GM19328 (cell line): ENCODE results near the gene SHE.

Experiments
- ATAC-seq: cut with Tn5 transposase; IDR thresholded peaks from one replicate; pipeline ENCODE4 v1.9.1; 2021; ENCODE audit warnings: mild to moderate bottlenecking, moderate library complexity; ENCODE audit not compliant: unreplicated experiment

The SHE gene

DNA sequence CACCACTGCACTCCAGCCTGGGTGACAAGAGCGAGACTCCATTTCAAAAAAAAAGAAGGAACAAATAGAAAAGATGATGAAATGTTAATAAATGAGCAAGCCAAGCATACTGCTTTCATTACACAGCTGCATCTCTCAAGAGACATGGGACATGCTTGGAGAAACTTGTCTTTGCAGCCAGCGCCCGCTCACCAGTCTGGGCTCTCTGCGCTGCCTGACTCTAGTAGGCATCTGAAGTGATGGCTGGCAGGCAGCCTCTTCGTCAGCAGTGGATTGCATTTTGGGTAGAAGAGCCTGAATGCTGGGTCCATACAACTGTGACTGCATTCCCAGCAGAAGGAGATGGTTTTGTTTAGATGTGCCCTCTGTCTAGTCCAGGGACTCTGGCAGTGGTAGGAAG, 49.1 kb downstream of the SHE start:
- no peak for ATAC-seq

- ATAC-seq: no peak
Observed at GRCh38 chr1:154448331-154448811, 53.8 kb downstream of the SHE start.

DNA sequence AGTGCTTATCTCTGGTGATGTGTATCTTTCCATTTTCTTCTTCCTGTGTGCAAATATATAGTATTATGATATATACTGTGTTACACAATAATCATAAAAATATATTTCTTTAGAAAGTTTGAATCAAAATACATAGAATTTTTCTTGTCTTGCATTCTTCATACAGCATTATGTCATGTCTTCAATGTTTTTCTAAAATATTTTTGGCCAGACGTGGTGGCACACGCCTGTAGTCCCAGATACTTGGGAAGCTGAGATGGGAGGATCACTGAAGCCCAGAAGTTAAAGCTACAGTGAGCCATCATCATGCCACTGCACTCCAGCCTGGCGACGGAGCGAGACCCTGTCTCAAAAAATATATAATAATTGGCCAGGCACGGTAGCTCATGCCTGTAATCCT, 55.4 kb downstream of the SHE start:
- ATAC-seq: no peak

DNA sequence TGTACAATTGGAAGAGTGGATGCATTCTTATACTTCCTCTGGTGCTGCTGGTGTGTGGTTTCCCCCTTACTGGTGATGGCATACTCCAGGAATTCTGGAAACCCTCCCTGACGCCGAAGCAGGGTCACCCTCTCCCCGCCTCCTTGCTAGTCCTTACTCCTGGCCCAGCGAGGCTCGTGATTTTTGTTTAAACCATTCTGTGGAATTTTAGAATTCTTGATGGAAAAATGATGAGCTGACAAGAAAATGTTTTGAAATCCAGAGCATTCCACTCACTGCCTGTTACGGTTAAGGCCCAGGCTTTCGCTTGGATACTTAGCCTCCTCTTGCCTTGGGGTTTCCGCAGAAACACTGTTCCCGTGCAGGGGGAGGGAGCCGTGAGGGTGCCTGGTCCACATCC, 55.9 kb downstream of the SHE start:
- no peak for ATAC-seq

DNA sequence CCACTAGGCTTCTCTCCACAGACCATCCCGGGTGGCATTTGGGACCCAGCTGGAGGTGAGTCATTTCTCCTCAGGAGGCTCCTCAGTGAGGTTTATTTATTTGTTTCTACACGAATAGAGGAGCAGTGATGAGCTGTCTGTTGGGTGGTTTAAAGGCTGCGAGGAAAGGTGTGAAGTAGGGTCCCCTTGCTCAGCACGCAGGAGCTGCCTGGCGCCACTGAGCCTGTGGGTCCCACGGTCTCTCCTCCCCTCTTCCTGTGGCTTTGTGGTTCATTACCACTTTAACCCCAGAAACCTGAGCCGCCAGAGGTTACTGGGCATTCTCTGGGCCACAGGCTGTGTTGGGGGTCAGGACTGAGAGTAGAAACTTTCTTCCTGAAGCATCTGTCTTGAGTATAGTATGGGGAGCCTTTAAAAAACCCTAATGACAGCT, 57.2 kb downstream of the SHE start:
- no peak for ATAC-seq

- ATAC-seq: no peak
Observed at GRCh38 chr1:154443274-154444013, 58.8 kb downstream of the SHE start.

DNA sequence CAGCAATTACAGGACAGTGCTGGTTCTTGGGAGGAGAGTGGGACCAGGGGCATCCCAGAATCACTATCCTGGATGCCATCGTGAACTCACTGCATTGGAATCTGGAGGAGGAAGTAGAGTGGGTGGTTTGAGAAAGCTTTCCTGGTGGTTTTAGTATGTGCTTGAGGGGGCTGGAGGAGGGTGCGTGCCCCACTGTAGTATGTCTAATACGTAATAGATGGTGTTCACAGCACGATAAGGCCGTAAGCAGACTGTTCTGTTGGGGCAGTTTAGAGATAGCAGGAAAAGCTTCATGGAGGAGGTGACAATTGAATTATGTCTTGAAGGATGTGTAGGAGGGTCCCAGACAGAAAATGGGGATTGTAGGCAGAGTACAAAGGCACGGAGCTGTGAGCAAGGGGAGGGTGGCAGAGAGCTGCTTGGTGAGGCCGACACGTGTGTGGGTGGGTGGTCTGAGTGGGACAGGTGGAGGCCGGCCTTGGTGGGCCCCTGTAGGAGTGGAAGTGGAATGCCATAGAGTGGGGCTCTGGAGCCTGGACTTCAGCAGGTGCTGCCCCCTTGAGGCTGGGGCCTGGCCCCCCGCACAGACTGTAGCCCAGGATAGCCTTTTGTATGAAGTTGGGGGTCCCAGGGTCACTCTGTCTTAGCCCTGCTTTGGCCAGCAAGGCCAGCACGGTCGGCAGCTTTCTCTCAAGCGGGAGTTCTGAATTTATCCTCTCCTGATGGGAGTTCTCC, 60.0 kb downstream of the SHE start:
- ATAC-seq: no peak

GRCh38 chr1:154441241-154441888, 60.8 kb downstream of the SHE start:
- no peak for ATAC-seq

GRCh38 chr1:154440036-154440804, 62.0 kb downstream of the SHE start:
- peak; percentile 6 for ATAC-seq

DNA sequence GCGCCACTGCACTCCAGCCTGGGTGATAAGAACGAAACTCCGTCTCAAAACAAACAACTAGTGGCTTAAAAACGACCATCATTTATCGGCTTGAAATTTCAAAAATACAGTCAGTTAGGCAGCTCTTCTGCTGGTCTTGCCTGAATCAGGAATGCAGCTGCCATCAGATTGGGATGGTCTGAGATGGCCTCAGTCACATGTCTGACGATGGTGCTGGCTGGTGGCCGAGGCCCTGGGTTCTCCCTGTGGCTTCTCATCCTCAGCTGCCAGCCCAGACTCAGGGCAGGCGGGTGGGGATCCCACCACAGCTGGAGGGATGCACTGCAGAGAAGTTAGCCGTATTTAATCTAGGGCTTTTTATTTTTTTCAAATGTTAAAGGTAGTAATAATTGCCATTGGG, 65.8 kb downstream of the SHE start:
- ATAC-seq: no peak

- no peak for ATAC-seq
Observed at GRCh38 chr1:154435599-154436200, 66.5 kb downstream of the SHE start.

DNA sequence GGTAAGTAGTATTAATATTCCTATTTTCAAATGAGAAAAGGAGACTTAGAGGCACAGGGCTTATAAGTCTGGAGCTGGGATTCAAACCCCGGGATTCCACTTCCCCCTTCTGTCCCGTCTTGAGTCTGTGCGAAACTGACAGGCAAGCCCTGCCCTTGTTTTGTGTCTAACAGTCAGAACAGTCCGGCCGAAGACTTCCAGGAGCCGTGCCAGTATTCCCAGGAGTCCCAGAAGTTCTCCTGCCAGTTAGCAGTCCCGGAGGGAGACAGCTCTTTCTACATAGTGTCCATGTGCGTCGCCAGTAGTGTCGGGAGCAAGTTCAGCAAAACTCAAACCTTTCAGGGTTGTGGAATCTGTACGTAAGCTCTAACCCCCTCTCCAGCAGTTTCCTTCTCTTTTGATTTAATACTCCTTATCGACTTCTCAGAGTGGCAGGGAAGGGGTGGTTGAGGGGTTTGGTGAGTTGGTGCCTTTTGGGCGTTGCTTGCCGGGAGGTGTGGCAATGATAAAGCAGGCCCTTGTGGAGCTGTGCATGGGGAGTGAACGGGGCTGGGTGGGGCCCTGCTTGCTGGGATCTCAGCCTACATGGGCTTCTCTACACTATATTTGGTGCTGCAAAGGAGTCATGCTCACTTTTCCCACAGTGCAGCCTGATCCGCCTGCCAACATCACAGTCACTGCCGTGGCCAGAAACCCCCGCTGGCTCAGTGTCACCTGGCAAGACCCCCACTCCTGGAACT, 67.7 kb downstream of the SHE start:
- no peak for ATAC-seq

- no peak for ATAC-seq
Observed at GRCh38 chr1:154433161-154433764, 68.9 kb downstream of the SHE start.

GRCh38 chr1:154431586-154432373, 70.4 kb downstream of the SHE start:
- ATAC-seq: no peak

GRCh38 chr1:154430903-154431302, 71.3 kb downstream of the SHE start:
- ATAC-seq: no peak

DNA sequence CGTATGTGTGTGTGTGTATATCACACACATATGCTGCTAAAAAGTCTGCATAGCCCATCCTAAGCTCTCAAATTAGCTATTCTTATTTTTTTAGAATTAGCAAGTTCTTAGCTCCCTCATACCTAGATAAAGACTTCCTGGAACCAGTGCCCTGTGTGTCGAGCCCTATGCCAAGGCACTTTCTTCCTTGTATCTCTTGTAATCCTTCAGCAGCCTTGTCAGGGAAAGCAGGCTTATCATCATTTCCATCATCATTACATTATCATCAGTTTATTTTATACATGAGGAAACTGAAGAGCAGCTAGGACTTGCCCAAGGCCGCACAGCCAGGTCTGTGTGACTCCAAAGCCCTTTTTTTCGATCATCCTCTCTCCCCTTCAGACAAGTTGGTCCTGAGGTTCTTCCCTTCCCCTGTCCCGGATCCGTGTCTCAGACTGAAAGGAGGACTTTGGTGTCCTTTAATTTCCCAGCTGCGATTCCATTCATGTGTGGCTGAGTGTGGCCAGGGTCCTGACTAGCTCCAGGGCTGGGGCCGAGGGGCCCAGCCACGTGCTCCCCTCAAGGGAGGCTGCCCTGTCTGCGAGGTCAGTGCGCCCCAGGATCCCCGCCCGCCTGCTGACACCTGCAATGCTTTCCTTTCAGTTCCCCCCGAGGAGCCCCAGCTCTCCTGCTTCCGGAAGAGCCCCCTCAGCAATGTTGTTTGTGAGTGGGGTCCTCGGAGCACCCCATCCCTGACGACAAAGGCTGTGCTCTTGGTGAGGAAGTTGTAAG, 72.2 kb downstream of the SHE start:
- no peak for ATAC-seq
